HCT116 (cell line): ENCODE data around the gene CDK2AP2. TPM values are rescaled to one million over a fixed set of nuclear protein-coding genes. Genes with fewer than 3 reads are reported as not detected.
A peak's percentile ranks its signal among the peaks of the same experiment; 100 is the strongest.

ENCODE experiments used
- ATAC-seq: fragments of 200-7000 bp; cut with Tn5 transposase; 2 replicates; pipeline ENCODE4 v1.9.1; 2020; ENCODE audit warnings: mild to moderate bottlenecking, moderate library complexity
- BruUV-seq: library from RNA; stranded (reverse); fragments of 400-500 nt; replicated peaks from 2 replicates; lab custom pipeline; 2021; lab: Mats Ljungman, UMichigan
- CTCF ChIA-PET: fragments of 300-600 bp; sonication (Branson Sonifier 250); formaldehyde crosslinking; loops from one replicate; lab custom pipeline; 2021; ENCODE audit warnings: antibody characterized with exemption; lab: Charles Lee
- POLR2A ChIA-PET: fragments of 300-600, 350-600 bp; sonication (Branson Sonifier 250); formaldehyde crosslinking; loops from one replicate; lab custom pipeline; 2021; ENCODE audit warnings: antibody characterized with exemption; lab: Charles Lee
- RAD21 ChIA-PET, 2 experiments: fragments of 300-600 bp; sonication (Branson Sonifier 250); formaldehyde crosslinking; loops; one replicate each; lab custom pipeline; 2023; ENCODE audit warnings: low total read pairs in 2 of 2; ENCODE audit not compliant: uncharacterized antibody in 2 of 2, unreplicated experiment in 2 of 2, low non-redundant PET in 1 of 2; lab: Charles Lee
- DNase-seq: peaks from one replicate; pipeline ENCODE4 v3.0.0-alpha.2; 2010; ENCODE audit warnings: low read depth, low spot score
- H2AFZ ChIP-seq: fragments of 200-600 bp; shearing (Covaris generic), sonication (generic); 2 replicates; pipeline ENCODE4 v1.6.1; 2017; ENCODE audit warnings: low read depth, mixed run types, mixed read lengths, antibody characterized with exemption, low read length; ENCODE audit not compliant: poor library complexity, severe bottlenecking
- H3K27ac ChIP-seq: 2 replicates; pipeline ENCODE4 v1.5.1; 2012; ENCODE audit warnings: low read depth, low read length
- H3K27me3 ChIP-seq: fragments of 200-600 bp; sonication (generic); 2 replicates; pipeline ENCODE4 v1.6.1; 2016; ENCODE audit warnings: mixed run types, low read length, mixed read lengths; ENCODE audit not compliant: insufficient read depth
- H3K36me3 ChIP-seq, 2 experiments: fragments of 200-500 bp in 1 of 2; fragments of 200-600 bp in 1 of 2; sonication (Bioruptor generic) in 1 of 2; sonication (generic) in 1 of 2; 2 replicates each; pipeline versions ENCODE4 v1.5.1 to v1.6.1; 2014 to 2016; ENCODE audit warnings: low read length in 2 of 2, inconsistent platforms in 1 of 2, mixed read lengths in 1 of 2, mixed run types in 1 of 2; ENCODE audit not compliant: insufficient read depth in 2 of 2, control insufficient read depth in 1 of 2
- H3K4me1 ChIP-seq, 2 experiments: fragments of 200-600 bp in 1 of 2; sonication (generic) in 1 of 2; 2 replicates each; pipeline versions ENCODE4 v1.5.1 to v1.6.1; 2012 to 2017; ENCODE audit warnings: low read length in 2 of 2, inconsistent platforms in 1 of 2, mild to moderate bottlenecking in 1 of 2, mixed read lengths in 1 of 2, mixed run types in 1 of 2, moderate library complexity in 1 of 2; ENCODE audit not compliant: insufficient read depth in 2 of 2, control insufficient read depth in 1 of 2
- H3K4me2 ChIP-seq: fragments of 200-600 bp; sonication (generic); 2 replicates; pipeline ENCODE4 v1.6.1; 2017; ENCODE audit warnings: mixed run types, low read length, mixed read lengths
- H3K4me3 ChIP-seq, 2 experiments: fragments of 200-600 bp in 1 of 2; sonication (generic) in 1 of 2; replicated peaks in 1 of 2; 2 replicates each; pipeline ENCODE4 v1.5.1; 2011 to 2016; ENCODE audit warnings: low read length in 2 of 2, control low read depth in 1 of 2, low read depth in 1 of 2, mild to moderate bottlenecking in 1 of 2, mixed read lengths in 1 of 2, mixed run types in 1 of 2
- H3K79me2 ChIP-seq: fragments of 200-600 bp; sonication (generic); 2 replicates; pipeline ENCODE4 v1.6.1; 2017; ENCODE audit warnings: mild to moderate bottlenecking, mixed run types, low read length, moderate library complexity, mixed read lengths; ENCODE audit not compliant: insufficient read depth
- H3K9ac ChIP-seq: fragments of 200-600 bp; sonication (generic); 2 replicates; pipeline ENCODE4 v1.6.1; 2016; ENCODE audit warnings: low read length, mixed read lengths
- H3K9me2 ChIP-seq: fragments of 200-600 bp; sonication (generic), shearing (Covaris generic); 2 replicates; pipeline ENCODE4 v1.6.1; 2017; ENCODE audit warnings: mixed run types, mild to moderate bottlenecking, moderate library complexity; ENCODE audit not compliant: insufficient read depth
- H3K9me3 ChIP-seq, 2 experiments: fragments of 200-500 bp in 1 of 2; fragments of 200-600 bp in 1 of 2; sonication (Bioruptor generic) in 1 of 2; sonication (generic) in 1 of 2; 2 replicates each; pipeline ENCODE4 v1.6.1; 2014 to 2017; ENCODE audit warnings: low read length in 2 of 2, mixed read lengths in 2 of 2, inconsistent platforms in 1 of 2, low read depth in 1 of 2, mild to moderate bottlenecking in 1 of 2, mixed run types in 1 of 2, moderate library complexity in 1 of 2; ENCODE audit not compliant: control insufficient read depth in 1 of 2, insufficient read depth in 1 of 2
- H4K20me1 ChIP-seq: fragments of 200-600 bp; sonication (generic), shearing (Covaris generic); 2 replicates; pipeline ENCODE4 v1.6.1; 2017; ENCODE audit warnings: mixed run types, mild to moderate bottlenecking, moderate library complexity; ENCODE audit not compliant: insufficient read depth
- CTCF ChIP-seq, 3 experiments: fragments of 200-600 bp in 1 of 3; sonication (generic) in 1 of 3; IDR thresholded peaks in 2 of 3; conservative IDR thresholded peaks in 1 of 3; 2 replicates each; pipeline ENCODE4 v1.5.1; 2012 to 2017; ENCODE audit warnings: low read depth in 2 of 3, low read length in 2 of 3, antibody characterized with exemption in 1 of 3, borderline replicate concordance in 1 of 3, control low read depth in 1 of 3, mild to moderate bottlenecking in 1 of 3, mixed read lengths in 1 of 3, mixed run types in 1 of 3, moderate library complexity in 1 of 3; ENCODE audit not compliant: insufficient read depth in 1 of 3
- EZH2 ChIP-seq: fragments of 200-600 bp; sonication (generic); IDR thresholded peaks from 2 replicates; pipeline ENCODE4 v1.6.1; 2017; ENCODE audit warnings: antibody characterized with exemption, mixed run types
- RAD21 ChIP-seq: IDR thresholded peaks from 2 replicates; pipeline ENCODE4 v1.6.1; 2012; ENCODE audit warnings: low read depth, mild to moderate bottlenecking
- SIN3A ChIP-seq: IDR thresholded peaks from 2 replicates; pipeline ENCODE4 v1.6.1; 2012; ENCODE audit warnings: low read depth
- intact Hi-C: fragments of 100-400 bp; cut with micrococcal nuclease; formaldehyde crosslinking; loops from 2 replicates; pipeline ENCODE4 v1.10.0; 2022
- total RNA-seq: library from RNA; stranded (reverse); gene quantifications from one replicate; pipeline ENCODE4 v1.2.1, GENCODE V29; 2021; ENCODE audit not compliant: unreplicated experiment

CDK2AP2 gene
- total RNA-seq, 1 experiment from 2014 or later: 53.6 TPM

- ChIA-PET RAD21 (no interaction called here), POLR2A (no interaction called here), CTCF (no interaction called here)
- Histone ChIP-seq H3K4me1 (no peaks in the 10 kb centered on the region), H3K27ac (no peak overlapping the region), H3K4me2 (no peak overlapping the region), H3K4me3 (no peak overlapping the region), H3K27me3 (no peaks in the 10 kb centered on the region), H3K36me3 (no peaks in the 10 kb centered on the region), H3K79me2 (no peaks in the 10 kb centered on the region), H3K9ac (no peak overlapping the region), H3K9me2 (no peaks in the 10 kb centered on the region), H3K9me3 (no peaks in the 10 kb centered on the region), H4K20me1 (no peaks in the 10 kb centered on the region), H2AFZ (no peak overlapping the region)
- peak in 2 of 3 experiments; percentile 6 to 20; a peak in 2 of 6 replicates for TF ChIP-seq CTCF (IDR thresholded peaks at IDR 0.05 in 2 of 3, conservative IDR thresholded peaks at IDR 0.05 in 1 of 3; ENCODE audit: borderline replicate concordance in 1 of 3, insufficient read depth in 1 of 3, low read depth in 2 of 3, low read length in 2 of 3)
- TF ChIP-seq SIN3A: no peak
- DNase-seq (no peak), ATAC-seq (peak; percentile 51; the same call in 1 of the 2 replicates)
- no TSS peak for BruUV-seq
- intact Hi-C loops: no loop called here
Measured at GRCh38 chr11:67541198-67541597, 33.2 kb upstream of the CDK2AP2 start.

GRCh38 chr11:67539550-67539949, 31.6 kb upstream of the CDK2AP2 start:
- H2AFZ ChIP-seq: no peak overlapping the region
- no peak overlapping the region for H3K27ac ChIP-seq
- no peak for TF ChIP-seq EZH2
- no peak for TF ChIP-seq RAD21
- TF ChIP-seq, all 23 proteins: peak for 0
- ATAC-seq (peak; percentile 25; the same call in 1 of the 2 replicates), DNase-seq (no peak)
- peaks cover 2% of the 10 kb centered on the region in 2 experiments; a peak in 1 of 4 replicates for H3K9me3 ChIP-seq
- no peak overlapping the region for H3K9ac ChIP-seq
- intact Hi-C loops: no loop called here
- H3K4me1 ChIP-seq: no peaks in the 10 kb centered on the region
- ChIA-PET CTCF (no interaction called here), POLR2A (no interaction called here), RAD21 (no interaction called here)
- no TSS peak for BruUV-seq
- no peaks in the 10 kb centered on the region for H3K79me2 ChIP-seq
- H3K4me2 ChIP-seq: no peak overlapping the region
- H3K27me3 ChIP-seq: no peaks in the 10 kb centered on the region
- no peaks in the 10 kb centered on the region for H3K9me2 ChIP-seq
- H4K20me1 ChIP-seq: no peaks in the 10 kb centered on the region
- H3K4me3 ChIP-seq: no peak overlapping the region
- H3K36me3 ChIP-seq: no peaks in the 10 kb centered on the region
